ENCODE results near the gene DCAF11.
"Not testable (repeated sequence)": the region's sequence is repeated elsewhere in the genome, so short reads cannot be mapped to it uniquely, and the experiment has no call there.

DCAF11 gene

DNA sequence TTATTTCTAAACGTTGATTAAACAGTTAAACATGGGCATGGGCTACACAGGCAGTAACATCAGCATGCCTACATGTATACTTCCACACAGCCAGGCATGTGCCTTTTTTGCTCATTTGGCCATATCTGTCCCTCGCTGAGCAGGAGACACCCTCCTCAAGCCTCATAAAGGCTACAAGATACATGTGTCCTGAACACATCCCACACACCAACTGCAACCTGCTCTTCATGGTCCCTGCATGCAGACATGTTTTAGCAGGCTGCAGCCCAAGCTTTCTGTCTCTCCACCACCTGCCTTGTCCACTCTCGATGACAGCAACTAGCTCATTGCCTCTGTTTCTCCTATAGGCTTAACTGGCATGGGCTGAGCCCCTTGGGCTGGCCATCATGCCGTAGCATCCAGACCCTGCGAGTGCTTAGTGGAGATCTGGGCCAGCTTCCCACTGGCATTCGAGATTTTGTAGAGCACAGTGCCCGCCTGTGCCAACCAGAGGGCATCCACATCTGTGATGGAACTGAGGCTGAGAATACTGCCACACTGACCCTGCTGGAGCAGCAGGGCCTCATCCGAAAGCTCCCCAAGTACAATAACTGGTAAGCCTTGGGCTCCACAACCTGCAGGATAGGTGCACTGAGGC is 17.9 kb upstream of the DCAF11 start:
- DNase-seq (ENCODE audit: low spot score): no peak

DNA sequence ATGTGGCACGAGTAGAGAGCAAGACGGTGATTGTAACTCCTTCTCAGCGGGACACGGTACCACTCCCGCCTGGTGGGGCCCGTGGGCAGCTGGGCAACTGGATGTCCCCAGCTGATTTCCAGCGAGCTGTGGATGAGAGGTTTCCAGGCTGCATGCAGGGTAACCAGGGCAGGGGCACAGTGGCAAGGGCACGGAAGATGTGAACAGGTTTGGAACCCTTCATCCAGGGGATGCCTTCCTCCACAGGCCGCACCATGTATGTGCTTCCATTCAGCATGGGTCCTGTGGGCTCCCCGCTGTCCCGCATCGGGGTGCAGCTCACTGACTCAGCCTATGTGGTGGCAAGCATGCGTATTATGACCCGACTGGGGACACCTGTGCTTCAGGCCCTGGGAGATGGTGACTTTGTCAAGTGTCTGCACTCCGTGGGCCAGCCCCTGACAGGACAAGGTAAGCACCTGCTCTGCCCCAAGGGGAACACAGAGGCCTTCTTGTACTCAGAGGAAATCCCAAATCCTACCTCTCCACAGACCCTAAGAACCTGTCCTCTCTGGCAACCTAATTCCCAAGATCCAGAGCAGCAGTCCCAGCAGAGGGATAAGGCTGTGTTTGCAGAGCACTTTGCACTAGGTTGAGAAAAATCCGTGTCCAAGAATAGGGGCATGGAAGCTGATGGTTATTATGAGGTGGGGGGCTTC is 16.2 kb upstream of the DCAF11 start:
- no peak for DNase-seq (ENCODE audit: low spot score)

DNA sequence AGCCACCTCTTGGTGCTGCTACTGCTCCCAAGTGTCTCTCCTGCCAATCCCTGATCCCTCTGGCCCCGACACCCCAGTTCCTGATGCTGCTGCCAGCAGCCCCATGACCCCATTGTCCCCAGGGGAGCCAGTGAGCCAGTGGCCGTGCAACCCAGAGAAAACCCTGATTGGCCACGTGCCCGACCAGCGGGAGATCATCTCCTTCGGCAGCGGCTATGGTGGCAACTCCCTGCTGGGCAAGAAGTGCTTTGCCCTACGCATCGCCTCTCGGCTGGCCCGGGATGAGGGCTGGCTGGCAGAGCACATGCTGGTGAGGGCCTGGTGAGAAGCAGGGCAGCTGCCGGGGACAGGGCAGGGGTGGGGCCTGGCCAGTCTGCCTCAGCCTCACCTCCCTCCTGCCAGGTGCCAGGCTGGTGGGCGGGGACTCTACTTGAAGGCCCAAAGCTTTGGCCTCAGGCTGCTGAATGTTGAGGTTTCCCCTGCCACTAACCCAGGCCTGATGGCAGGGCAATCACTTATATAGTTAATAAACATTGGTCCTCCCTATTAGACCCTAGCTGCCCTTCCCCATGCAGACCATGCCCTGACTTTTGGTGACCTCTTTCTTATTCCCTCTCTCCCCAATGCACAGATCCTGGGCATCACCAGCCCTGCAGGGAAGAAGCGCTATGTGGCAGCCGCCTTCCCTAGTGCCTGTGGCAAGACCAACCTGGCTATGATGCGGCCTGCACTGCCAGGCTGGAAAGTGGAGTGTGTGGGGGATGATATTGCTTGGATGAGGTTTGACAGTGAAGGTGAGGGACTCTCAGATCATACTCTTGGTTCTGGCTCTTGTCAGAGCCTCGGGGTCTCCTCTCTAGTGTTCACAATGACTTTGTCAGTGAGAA is 15.4 kb upstream of the DCAF11 start:
- no peak for DNase-seq (ENCODE audit: low spot score)

DNA sequence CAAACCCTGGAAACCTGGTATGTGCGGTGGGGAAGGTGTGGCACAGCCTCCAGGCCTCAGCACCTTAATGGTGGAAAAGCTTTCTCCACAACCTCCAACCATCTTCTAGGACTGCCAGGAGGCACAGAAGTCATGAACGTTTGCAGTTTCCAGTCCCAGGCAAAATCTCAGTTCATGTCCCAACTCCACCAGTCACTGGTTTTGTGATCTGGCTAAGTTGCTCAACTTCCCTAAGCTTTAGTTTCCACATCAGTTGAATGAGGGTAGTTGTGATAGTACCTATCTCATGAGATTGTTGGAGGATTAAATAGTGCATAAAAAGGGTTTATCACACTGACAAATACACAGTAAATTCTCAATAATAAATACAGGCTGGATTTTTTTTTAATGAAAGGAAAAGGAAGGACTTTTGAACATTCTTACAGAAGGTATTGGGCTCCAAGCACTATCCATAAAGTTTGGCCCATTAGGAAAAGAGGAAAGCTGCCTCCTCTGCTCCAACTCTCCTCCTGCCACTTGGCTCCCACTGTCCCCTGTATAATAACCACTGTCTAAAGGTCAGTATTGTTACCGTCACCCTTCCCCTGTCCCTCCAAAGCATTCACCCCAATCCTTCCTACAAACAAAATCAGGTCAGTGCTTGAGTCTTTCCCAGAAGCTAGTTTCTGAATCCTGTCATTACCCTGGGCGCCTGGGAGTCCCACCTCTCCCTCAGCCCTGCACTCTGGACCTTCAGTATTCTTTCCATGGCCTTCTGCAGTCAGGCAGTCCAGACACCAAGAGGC is 14.2 kb upstream of the DCAF11 start:
- no peak for DNase-seq (ENCODE audit: low spot score)

DNA sequence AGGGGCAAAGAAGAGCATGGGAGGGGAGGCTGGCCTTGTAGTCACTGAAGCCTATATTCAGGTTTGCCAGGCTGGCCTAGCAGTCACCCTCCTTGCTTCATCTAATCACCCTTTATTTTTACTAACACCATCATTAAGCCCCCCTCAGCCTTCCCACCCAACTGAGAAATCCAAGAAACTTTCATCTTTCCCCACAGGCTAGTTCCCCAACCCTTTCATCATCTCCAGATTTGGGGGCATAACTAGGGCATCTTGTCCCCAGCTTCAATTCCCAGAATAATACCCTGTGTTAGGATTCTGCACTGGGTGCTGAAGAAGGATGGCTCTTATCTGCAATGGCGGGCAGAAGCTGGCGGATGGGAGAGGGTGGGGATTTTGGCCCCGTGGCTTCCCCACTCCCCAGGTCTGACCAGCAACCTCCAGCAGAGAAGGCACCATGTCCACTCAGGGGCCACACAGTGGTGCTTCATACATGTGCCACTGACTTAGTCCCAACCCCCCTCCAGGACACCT is 13.5 kb upstream of the DCAF11 start:
- no peak for DNase-seq (ENCODE audit: low spot score)

DNA sequence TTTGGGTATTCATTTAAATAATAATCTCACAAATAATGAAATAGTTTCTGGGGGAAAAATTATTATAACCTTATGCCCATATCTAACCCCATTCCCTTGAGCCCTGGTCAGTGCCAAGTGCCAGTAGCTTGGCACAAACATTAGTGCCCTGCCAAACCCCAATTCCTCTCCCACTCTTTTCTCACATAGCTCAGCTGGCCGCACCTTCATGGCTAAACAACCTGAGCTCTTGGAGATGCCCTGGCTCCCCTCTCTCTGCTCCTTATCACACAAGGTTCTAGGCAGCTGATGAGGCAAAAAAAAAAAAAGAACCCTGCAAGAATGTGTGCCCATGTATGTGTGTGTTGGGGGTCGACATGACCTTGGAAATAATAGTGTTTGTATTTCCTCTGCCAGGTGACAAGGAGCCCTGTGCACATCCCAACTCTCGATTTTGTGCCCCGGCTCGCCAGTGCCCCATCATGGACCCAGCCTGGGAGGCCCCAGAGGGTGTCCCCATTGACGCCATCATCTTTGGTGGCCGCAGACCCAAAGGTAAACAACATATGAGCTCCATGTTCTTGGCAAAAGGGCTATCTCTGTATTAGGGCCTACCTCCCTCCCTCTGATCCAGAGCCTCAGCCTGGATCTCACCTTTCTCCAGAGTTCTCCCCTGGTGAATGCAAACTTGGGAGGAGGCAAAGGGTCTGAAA is 12.1 kb upstream of the DCAF11 start:
- no peak for DNase-seq (ENCODE audit: low spot score)

DNA sequence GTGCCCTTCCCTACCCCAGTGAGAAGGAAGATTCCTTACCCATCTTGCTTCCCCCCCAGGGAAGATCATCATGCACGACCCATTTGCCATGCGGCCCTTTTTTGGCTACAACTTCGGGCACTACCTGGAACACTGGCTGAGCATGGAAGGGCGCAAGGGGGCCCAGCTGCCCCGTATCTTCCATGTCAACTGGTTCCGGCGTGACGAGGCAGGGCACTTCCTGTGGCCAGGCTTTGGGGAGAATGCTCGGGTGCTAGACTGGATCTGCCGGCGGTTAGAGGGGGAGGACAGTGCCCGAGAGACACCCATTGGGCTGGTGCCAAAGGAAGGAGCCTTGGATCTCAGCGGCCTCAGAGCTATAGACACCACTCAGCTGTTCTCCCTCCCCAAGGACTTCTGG is 11.1 kb upstream of the DCAF11 start:
- DNase-seq (ENCODE audit: low spot score): no peak

DNA sequence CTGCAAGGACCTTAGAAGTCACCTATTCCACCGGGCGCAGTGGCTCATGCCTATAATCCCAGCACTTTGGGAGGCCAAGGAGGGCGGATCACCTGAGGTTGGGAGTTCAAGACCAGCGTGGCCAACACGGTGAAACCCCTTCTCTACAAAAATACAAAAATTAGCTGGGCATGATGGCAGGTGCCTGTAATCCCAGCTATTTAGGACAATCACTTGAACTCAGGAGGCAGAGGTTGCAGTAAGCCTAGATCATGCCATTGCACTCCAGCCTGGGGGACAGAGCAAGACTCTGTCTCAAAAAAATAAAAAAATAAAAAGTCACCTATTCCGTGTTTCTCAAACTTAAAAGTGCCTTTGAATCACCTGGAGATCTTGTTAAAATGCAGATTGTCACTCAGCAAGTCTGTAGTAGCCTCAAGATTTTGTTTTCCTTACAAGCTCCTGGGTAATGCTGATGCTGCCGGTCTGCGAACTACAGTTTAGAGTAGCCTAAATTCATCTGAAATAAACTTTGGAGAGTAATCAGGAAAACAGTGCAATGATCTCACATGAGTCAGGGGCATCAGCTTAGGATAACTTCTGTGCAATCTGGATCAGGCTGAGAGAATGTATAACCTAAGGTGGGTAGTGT is 8.9 kb upstream of the DCAF11 start:
- not testable (repeated sequence) for DNase-seq (ENCODE audit: low spot score)

DNA sequence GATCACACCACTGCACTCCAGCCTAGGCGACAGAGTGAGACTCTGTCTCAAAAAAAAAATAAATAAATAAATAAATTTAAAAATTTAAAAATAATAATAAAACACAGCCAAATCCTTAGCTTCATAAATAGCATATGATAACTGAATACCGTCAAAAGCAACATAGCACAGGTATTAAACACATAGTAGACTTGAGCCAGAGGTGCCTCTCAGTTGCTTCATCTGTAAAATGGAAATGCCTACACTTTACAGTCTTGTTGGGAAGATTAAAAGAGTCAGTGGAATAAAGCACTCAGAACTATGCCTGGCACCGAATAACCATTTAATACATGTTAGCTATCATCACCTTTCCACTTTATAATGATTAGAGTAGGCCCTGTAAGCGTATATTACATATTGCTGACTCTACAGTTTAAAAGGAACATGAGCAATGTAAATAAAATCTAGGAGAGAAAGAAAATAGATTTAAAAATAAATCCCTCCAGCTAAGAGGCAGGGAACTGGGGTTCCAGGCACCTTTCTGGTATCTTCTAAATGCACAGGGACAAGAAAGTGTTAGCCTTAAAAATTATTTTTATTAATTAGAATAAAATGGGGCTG is 7.8 kb upstream of the DCAF11 start:
- no peak for DNase-seq (ENCODE audit: low spot score)

DNA sequence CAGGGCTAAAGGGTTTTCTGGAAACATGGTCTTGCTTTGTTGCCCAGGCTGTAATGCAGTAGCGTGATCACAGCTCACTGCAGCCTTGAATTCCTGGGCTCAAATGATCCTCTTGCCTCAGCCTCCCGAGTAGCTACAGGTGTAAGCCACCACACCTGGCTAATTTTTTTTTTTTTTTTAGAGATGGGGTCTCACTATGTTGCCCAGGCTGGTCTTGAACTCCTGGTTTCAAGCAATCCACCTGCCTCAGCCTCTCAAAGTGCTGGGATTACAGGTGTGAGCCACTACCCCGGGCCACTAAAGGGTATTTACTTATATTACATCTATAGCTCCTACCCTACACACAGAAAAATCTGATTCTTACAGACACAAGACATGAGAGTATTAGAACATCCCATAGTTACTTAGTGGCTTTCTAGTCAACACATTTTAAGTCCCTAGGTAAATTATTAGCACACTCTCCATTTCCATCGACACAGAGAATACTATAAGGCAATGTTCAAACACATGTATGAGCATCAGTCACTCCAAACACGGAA is 6.2 kb upstream of the DCAF11 start:
- no peak for DNase-seq (ENCODE audit: low spot score)

DNA sequence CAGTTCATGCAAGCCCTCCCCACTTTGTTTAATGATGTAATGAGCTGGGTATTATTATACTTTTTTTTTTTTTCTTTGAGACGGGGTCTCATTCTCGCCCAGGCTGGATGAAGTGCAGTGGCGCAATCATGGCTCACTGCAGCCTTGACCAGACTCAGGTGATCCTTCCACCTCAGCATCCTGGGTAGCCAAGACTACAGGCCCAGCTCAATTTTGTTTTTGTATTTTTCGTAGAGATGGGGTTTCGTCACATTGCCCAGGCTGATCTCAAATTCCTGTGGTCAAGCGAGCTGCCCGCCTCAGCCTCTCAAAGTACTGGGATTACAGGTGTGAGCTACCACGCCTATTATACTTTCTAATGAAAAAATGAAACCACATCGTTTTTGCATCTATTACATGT is 4.5 kb upstream of the DCAF11 start:
- DNase-seq (ENCODE audit: low spot score): peak; percentile 20

DNA sequence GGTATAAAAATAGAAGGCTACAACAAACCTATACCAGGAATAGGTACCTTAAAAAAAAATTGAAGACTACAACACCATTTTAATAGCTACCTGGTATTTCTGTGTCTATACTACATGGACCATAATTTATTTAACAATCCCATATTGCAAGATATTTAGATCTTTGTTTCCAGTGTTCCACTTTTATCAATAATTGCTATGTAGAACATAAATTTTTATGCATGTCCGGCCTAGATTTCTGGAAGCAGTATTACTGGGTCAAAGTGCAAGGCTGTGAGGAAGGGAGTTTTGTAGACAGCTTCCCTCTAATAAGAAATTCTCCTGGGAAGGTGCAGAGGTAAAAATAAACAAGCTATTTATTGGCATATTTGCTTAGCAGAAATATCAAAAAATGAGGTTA is 4.1 kb upstream of the DCAF11 start:
- DNase-seq (ENCODE audit: low spot score): no peak

DNA sequence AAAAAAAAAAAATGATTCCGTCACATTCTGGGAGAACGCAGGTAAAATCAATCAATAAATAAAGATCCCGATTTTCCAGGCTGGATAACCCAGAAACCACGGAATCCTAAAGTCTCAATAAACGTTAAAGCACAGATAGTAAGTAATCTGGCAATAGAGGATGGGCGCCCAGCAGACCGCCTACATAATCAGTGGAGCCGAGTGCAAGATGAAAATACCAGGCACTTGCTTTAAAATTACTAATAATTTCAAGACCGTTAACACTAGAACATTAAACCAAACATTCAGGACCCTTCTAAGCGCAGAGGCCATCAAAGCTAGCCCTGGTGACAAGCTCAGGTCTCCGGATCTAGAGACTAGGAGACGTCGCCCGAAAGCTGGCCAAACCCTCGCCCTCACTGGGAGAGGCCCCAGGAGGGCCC is 1.2 kb upstream of the DCAF11 start:
- DNase-seq (ENCODE audit: low spot score): no peak

DNA sequence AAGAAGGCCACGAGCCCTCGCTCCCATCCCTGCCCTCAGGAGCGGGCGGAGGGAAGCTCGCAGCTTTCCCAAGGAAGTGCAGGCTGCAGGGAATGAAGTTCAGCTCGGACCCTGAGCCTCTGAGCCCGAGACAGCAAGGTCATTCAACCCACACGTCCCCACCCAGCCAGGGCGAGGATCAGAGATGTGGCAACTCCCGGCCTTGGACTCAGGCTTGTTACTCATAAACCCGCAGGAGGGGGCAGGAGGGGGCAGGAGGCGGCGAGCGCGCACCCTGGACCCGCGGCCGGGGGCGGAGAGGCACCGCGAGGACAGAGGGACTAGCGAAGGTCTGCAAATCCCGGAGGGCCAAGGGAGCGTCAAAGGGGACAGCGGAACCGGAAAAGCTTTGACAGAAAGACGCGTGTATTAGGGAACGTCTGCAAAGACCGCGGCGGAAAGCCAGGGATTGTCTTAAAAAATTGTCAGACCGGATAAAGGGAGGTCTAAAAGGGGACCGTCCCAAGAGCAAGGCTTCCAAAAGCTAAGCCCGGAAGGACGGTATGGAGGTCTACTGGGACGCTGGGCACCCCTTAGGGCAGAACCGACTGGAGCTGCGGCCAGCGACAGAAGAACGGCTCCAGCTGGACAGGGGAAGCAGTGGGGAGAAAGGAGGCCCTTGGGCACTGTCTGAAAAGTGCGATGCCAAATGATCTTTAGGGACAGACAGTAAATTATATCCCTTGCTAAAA is 611 bp upstream of the DCAF11 start:
- peak; percentile 86 for DNase-seq (ENCODE audit: low spot score)

DNA sequence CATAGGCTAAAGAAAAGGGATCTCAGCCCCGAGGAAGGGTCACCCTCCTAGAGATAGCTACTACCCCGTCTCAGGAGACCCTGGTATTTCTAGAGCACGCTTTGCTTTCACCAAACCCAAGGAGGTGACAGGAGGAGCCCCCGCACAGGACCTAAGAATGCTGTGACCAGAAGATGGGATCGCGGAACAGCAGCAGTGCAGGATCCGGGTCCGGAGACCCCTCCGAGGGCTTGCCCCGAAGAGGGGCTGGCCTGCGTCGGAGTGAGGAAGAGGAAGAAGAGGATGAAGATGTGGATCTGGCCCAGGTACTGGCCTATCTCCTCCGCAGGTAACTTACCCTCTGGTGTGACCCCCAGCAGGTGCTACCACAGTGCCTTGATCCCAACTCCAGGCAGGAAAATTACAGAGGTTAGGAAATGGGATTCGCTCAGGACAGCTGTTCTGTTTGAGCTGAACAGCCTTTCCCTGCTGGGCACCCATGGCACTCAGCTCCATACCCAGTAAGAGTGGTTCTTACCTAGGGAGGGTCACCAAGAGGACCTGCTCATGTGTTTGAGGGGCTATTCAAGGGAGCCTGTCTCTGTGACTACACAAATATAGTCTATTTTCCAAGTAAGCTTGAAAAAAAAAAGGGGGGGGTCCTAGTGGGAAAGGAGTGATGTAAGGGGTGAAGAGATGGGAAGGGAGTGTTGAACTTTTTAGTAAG is 998 bp downstream of the DCAF11 start:
- no peak for DNase-seq (ENCODE audit: low spot score)

DNA sequence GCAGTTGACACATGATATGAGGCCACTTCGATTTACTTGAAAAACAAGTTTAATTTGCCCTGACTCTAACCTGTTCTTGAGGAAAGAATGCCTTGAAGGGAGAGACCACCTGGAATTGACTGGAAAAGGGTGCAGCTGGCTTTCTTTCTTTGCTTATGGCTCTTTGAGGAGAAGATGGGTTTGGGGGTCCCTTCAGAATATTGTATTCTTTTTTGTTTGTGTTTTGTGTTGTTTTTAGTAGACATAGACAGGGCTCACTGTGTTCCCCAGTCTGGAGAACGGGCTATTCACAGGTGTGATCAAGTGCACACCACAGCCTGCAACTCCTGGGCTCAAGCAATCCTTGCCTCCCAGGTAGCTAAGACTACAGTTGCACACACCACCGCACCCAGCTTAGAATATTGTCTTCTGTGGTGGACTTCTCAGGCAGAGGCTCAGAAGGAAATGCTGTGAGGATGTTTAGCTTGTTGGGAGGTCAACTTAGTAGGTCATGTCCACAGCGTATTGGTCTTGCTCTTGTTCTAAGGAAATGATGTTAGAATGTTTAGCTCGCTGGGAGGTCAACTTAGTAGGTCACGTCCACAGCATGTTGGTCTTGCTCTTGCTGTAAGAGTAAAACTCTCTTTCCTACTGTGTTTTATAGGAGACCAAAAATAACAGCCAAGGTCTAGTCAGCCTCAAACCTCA is 1.7 kb downstream of the DCAF11 start:
- DNase-seq (ENCODE audit: low spot score): no peak

DNA sequence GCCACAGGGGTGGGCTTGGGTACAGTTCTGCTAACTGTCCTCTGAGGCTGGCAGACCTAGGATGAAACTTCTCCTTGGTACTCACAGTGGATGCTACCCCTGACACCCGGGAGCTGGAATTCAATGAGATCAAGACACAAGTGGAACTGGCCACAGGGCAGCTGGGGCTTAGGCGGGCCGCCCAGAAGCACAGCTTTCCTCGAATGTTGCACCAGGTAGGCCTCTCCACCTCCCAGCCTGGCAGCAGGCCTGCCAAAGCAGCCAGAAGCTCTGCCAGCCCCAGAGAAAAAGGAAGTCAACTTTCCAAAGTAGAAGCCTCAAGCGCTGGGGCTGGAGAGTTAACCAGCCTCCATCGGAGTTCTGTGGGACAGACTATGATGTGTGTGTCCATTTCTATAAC is 2.6 kb downstream of the DCAF11 start:
- no peak for DNase-seq (ENCODE audit: low spot score)

DNA sequence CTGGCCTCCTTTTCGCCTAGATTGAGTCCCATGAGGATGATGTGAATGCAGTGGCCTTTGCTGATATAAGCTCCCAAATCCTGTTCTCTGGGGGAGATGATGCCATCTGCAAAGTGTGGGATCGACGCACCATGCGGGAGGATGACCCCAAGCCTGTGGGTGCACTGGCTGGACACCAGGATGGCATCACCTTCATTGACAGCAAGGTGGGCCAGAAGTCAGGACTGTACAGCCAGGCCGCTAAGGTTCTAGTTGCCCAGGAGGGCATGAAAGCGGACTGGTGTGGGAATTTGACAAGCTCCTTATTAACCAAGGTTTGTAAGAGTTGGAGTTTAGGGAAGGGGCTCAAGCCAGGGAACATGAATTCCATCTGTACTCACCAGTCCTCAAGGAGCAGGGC is 5.1 kb downstream of the DCAF11 start:
- no peak for DNase-seq (ENCODE audit: low spot score)

Measured in LoVo (cell line).